ENCODE measurements around the gene PLA2G7.
"Not testable (repeated sequence)": the region's sequence is repeated elsewhere in the genome, so short reads cannot be mapped to it uniquely, and the experiment has no call there.

PLA2G7 gene

DNA sequence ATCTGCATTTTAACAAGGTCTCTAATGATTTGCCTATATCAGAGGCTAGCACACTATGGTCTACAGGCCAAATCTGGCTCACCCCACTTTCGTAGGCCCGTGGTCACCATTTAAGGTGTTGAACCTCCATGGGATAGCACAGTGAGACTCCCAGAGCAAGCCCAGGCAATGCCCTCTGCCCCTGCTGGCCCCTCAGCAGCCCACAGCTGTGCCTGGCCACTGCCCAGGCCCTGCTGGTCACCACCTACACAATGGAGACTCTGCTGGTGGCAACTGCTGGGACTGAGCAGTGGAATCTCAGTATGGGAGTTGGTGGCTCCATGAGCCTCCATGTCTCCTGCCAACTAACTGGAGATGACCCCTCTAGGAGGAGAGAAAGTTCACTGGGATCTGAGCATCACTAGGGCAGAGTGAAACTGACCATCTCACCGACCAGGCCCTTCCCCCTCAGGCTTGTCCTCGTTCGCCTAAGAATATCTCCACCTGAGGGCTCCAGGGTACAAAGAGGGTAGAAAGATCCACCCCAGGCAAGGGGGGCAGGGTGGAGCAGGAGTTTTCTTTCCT, 13.8 kb upstream of the PLA2G7 start:
- DNase-seq (ENCODE audit: low read depth) = no peak
- no peak for TF ChIP-seq CTCF (IDR thresholded peaks at IDR 0.05; ENCODE audit: low read depth, low read length, missing control alignments)
- no peak overlapping the region for H3K4me3 ChIP-seq (ENCODE audit: low read depth, low read length)

GRCh38 chr6:46746696-46747095, 11.5 kb upstream of the PLA2G7 start, which contains the start of gene ANKRD66:
Gene ANKRD66, plus strand, starts transcription at chr6:46746933. Its CDS starts 5,016 bp downstream, at chr6:46751949.
- no peak within 1 kb of the TSS for H3K4me3 ChIP-seq (ENCODE audit: low read depth, low read length)
- no peak for TF ChIP-seq CTCF (IDR thresholded peaks at IDR 0.05; ENCODE audit: low read depth, low read length, missing control alignments)
- no peak for DNase-seq (ENCODE audit: low read depth)

DNA sequence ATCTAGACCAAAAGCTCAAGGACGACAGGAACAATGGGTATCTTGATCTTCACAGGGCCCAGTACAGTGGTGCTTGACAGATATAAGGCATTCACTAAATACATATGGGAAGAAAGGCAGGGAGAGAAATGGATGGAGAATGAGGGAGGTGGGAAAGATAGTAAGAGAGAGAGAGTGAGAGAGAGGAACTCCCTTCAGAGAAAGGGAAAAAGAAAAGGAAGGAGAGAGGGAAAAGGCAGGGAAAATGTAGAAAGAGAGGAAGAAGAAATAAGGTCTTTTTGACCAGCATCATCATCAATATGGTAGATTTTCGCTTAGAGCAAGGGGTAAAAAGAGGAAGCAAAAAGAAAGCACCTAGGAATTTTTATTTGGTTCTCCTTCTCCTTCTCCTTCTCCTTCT, 10.8 kb upstream of the PLA2G7 start:
- no peak for TF ChIP-seq CTCF (IDR thresholded peaks at IDR 0.05; ENCODE audit: low read depth, low read length, missing control alignments)
- H3K4me3 ChIP-seq (ENCODE audit: low read depth, low read length) = no peak overlapping the region
- no peak for DNase-seq (ENCODE audit: low read depth)

GRCh38 chr6:46744159-46744725, 9.1 kb upstream of the PLA2G7 start:
- not testable (repeated sequence) for DNase-seq (ENCODE audit: low read depth); H3K4me3 ChIP-seq (ENCODE audit: low read depth, low read length)

- no peak for TF ChIP-seq CTCF (IDR thresholded peaks at IDR 0.05; ENCODE audit: low read depth, low read length, missing control alignments)
- no peak overlapping the region for H3K4me3 ChIP-seq (ENCODE audit: low read depth, low read length)
- no peak for DNase-seq (ENCODE audit: low read depth)
Observed at GRCh38 chr6:46743425-46744158, 8.4 kb upstream of the PLA2G7 start.

DNA sequence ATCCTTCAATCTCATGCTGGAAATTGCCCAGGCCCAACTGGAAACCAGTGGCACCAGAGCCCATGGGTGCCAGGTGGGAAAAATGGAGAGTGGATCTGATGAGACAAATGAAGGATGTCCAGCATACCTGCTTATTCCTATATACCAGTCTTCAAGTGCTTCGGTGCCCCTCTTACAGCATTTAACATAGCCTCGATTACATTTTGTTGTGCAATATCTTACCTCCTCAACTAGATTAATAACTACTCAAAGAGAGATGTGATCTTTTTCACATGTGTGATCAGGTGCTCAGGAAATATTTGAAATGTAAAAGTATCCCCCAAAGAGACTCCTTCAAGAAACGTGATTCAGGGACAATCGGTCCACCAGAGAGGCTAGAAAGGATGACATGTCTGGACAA, 6.7 kb upstream of the PLA2G7 start:
- no peak overlapping the region for H3K4me3 ChIP-seq (ENCODE audit: low read depth, low read length)
- no peak for TF ChIP-seq CTCF (IDR thresholded peaks at IDR 0.05; ENCODE audit: low read depth, low read length, missing control alignments)
- DNase-seq (ENCODE audit: low read depth) = no peak

DNA sequence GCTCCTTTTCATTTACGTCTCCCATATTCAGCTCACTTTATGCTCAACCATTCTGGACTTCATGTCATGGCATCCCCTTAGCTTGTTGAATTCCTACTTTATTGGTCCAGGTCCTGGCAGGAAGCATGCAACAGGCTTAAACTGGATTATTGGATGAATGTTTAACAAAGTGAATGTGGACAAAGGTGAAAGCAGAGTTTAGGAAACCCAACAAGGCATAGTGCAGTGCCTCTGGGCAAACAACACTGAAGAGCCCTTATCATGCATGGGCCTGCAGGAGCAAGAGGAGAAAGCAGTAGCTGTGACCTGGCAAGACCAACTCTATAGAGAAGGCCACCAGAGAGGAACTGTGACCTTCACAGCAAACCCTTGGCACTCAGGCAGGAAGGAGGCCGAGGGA, 6.3 kb upstream of the PLA2G7 start:
- H3K4me3 ChIP-seq (ENCODE audit: low read depth, low read length) = no peak overlapping the region
- no peak for DNase-seq (ENCODE audit: low read depth)
- TF ChIP-seq CTCF (IDR thresholded peaks at IDR 0.05; ENCODE audit: low read depth, low read length, missing control alignments) = no peak

All from GM12864 (cell line).